Neural cell (in vitro differentiated cells): ENCODE measurements around the gene ZFR2. TPM values are rescaled to one million over a fixed set of nuclear protein-coding genes. Genes with fewer than 3 reads are reported as not detected.

Experiments
- H2AFZ ChIP-seq: fragments of 200-600, 300-800 bp; sonication (generic), shearing (Covaris generic); 2 replicates; pipeline ENCODE4 v1.6.0; 2014; ENCODE audit warnings: low read depth, mild to moderate bottlenecking, antibody characterized with exemption, low read length, moderate library complexity
- H3F3A ChIP-seq: fragments of 200-600 bp; shearing (Covaris generic); 2 replicates; pipeline ENCODE4 v1.6.1; 2016; ENCODE audit warnings: mild to moderate bottlenecking, moderate library complexity, mixed read lengths, antibody characterized with exemption, low read length; ENCODE audit not compliant: insufficient read depth, poor library complexity, severe bottlenecking
- H3K27ac ChIP-seq: fragments of 200-600, 300-800 bp; sonication (generic), shearing (Covaris generic); 2 replicates; pipeline ENCODE4 v1.5.1; 2014; ENCODE audit warnings: mild to moderate bottlenecking, low read length, moderate library complexity
- H3K27me3 ChIP-seq: fragments of 300-800, 200-600 bp; sonication (generic), shearing (Covaris generic); 2 replicates; pipeline ENCODE4 v1.6.0; 2014; ENCODE audit warnings: mild to moderate bottlenecking, low read depth, low read length, moderate library complexity; ENCODE audit not compliant: insufficient read depth
- H3K36me3 ChIP-seq: fragments of 300-800, 200-600 bp; sonication (generic), shearing (Covaris generic); 2 replicates; pipeline ENCODE4 v1.5.1; 2014; ENCODE audit warnings: mild to moderate bottlenecking, antibody characterized with exemption, low read length, moderate library complexity; ENCODE audit not compliant: insufficient read depth
- H3K4me2 ChIP-seq: fragments of 300-800, 200-600 bp; sonication (generic), shearing (Covaris generic); 2 replicates; pipeline ENCODE4 v1.6.0; 2014; ENCODE audit warnings: mild to moderate bottlenecking, low read length
- H3K4me3 ChIP-seq: fragments of 300-800, 200-600 bp; sonication (generic), shearing (Covaris generic); 2 replicates; pipeline ENCODE4 v1.5.1; 2014; ENCODE audit warnings: mild to moderate bottlenecking, low read length, moderate library complexity
- H3K79me2 ChIP-seq: fragments of 200-600 bp; shearing (Covaris generic); replicated peaks from 2 replicates; pipeline ENCODE4 v1.6.0; 2014; ENCODE audit warnings: mild to moderate bottlenecking, low read length, moderate library complexity; ENCODE audit not compliant: insufficient read depth
- H3K9ac ChIP-seq: fragments of 300-800, 200-600 bp; sonication (generic), shearing (Covaris generic); 2 replicates; pipeline ENCODE4 v1.6.1; 2016; ENCODE audit warnings: mild to moderate bottlenecking, low read length, mixed read lengths
- H3K9me2 ChIP-seq: fragments of 200-600 bp; shearing (Covaris generic); 2 replicates; pipeline ENCODE4 v1.6.1; 2016; ENCODE audit warnings: mild to moderate bottlenecking, low read length, mixed read lengths; ENCODE audit not compliant: insufficient read depth
- H3K9me3 ChIP-seq: fragments of 200-600, 300-800 bp; sonication (generic), shearing (Covaris generic); 2 replicates; pipeline ENCODE4 v1.6.1; 2016; ENCODE audit warnings: mild to moderate bottlenecking, mixed run types, low read length, moderate library complexity, mixed read lengths
- H4K20me1 ChIP-seq: fragments of 200-600 bp; shearing (Covaris generic); 2 replicates; pipeline ENCODE4 v1.6.1; 2016; ENCODE audit warnings: mild to moderate bottlenecking, mixed run types; ENCODE audit not compliant: insufficient read depth
- CTCF ChIP-seq: fragments of 450-650 bp; IDR thresholded peaks from 2 replicates; pipeline ENCODE4 v1.5.1; 2014; ENCODE audit warnings: antibody characterized with exemption, mild to moderate bottlenecking, moderate library complexity; ENCODE audit not compliant: poor library complexity, severe bottlenecking
- EP300 ChIP-seq: fragments of 450-650 bp; conservative IDR thresholded peaks from 2 replicates; pipeline ENCODE4 v1.6.1; 2014; ENCODE audit warnings: antibody characterized with exemption, mild to moderate bottlenecking, moderate library complexity; ENCODE audit not compliant: poor library complexity, severe bottlenecking
- EZH2 ChIP-seq: fragments of 200-600, 300-800 bp; shearing (Covaris generic), sonication (generic); IDR thresholded peaks from 2 replicates; pipeline ENCODE4 v1.6.1; 2014; ENCODE audit warnings: antibody characterized with exemption, low read length, borderline replicate concordance, mild to moderate bottlenecking; ENCODE audit not compliant: insufficient read depth, poor library complexity, severe bottlenecking
- MXI1 ChIP-seq: fragments of 450-650 bp; conservative IDR thresholded peaks from 2 replicates; pipeline ENCODE4 v1.6.1; 2014; ENCODE audit warnings: antibody characterized with exemption, mild to moderate bottlenecking; ENCODE audit not compliant: poor library complexity, severe bottlenecking
- POLR2AphosphoS5 ChIP-seq: IDR thresholded peaks from 2 replicates; pipeline ENCODE4 v1.6.1; 2012
- RAD21 ChIP-seq: fragments of 450-650 bp; conservative IDR thresholded peaks from 2 replicates; pipeline ENCODE4 v1.6.1; 2014; ENCODE audit warnings: antibody characterized with exemption, mild to moderate bottlenecking, moderate library complexity
- REST ChIP-seq: IDR thresholded peaks from 2 replicates; pipeline ENCODE4 v1.6.1; 2012; ENCODE audit warnings: borderline replicate concordance
- SMC3 ChIP-seq: fragments of 450-650 bp; conservative IDR thresholded peaks from 2 replicates; pipeline ENCODE4 v1.6.1; 2014; ENCODE audit warnings: antibody characterized with exemption, mild to moderate bottlenecking, moderate library complexity; ENCODE audit not compliant: poor library complexity
- TAF1 ChIP-seq: IDR thresholded peaks from 2 replicates; pipeline ENCODE4 v1.6.1; 2012; ENCODE audit warnings: low read depth
- polyA plus RNA-seq: library from polyadenylated mRNA; depleted of rRNA; stranded (reverse); fragments of >200 nt; gene quantifications from 2 replicates; pipeline ENCODE4 v1.2.3, GENCODE V29; 2014

The ZFR2 gene
- polyA plus RNA-seq, 1 donor from 2014 or later: 9.0 TPM

GRCh38 chr19:3821156-3821555 lies 47.7 kb downstream of the ZFR2 start:
- Histone ChIP-seq H3K79me2 (no peaks in the 10 kb centered on the region), H4K20me1 (no peaks in the 10 kb centered on the region), H3K27ac (no peak overlapping the region), H3K9me3 (no peaks in the 10 kb centered on the region), H3K9me2 (no peaks in the 10 kb centered on the region), H2AFZ (no peak overlapping the region), H3F3A (no peaks in the 10 kb centered on the region), H3K4me3 (no peak overlapping the region), H3K27me3 (no peaks in the 10 kb centered on the region), H3K36me3 (no peaks in the 10 kb centered on the region), H3K9ac (no peak overlapping the region), H3K4me2 (no peak overlapping the region)
- TF ChIP-seq EP300 (no peak), RAD21 (no peak), MXI1 (no peak), CTCF (no peak), TAF1 (no peak), REST (no peak), SMC3 (no peak), EZH2 (no peak), POLR2AphosphoS5 (no peak)

- Histone ChIP-seq H3K9me3 (no peaks in the 10 kb centered on the region), H3K9me2 (no peaks in the 10 kb centered on the region), H2AFZ (no peak overlapping the region), H3K27me3 (no peaks in the 10 kb centered on the region), H3K9ac (no peak overlapping the region), H3K27ac (no peak overlapping the region), H3K79me2 (no peaks in the 10 kb centered on the region), H4K20me1 (no peaks in the 10 kb centered on the region), H3K36me3 (no peaks in the 10 kb centered on the region), H3K4me3 (no peak overlapping the region), H3K4me2 (no peak overlapping the region), H3F3A (no peaks in the 10 kb centered on the region)
- TF ChIP-seq REST (no peak), POLR2AphosphoS5 (no peak), EP300 (no peak), MXI1 (no peak), CTCF (no peak), SMC3 (no peak), EZH2 (no peak), RAD21 (no peak), TAF1 (no peak)
Observed at GRCh38 chr19:3819989-3820388, 48.8 kb downstream of the ZFR2 start.
